ENCODE results near the gene RAMP1. TPM values are rescaled to one million over a fixed set of nuclear protein-coding genes. Genes with fewer than 3 reads are reported as not detected.

The RAMP1 gene
- polyA plus RNA-seq, 1 donor from 2014 or later: 25.5 TPM

GRCh38 chr2:237896507-237896892 lies 37.1 kb downstream of the RAMP1 start:
- no peaks in the 10 kb centered on the region for H3K36me3 ChIP-seq (ENCODE audit: insufficient read depth, low read length)
- H3K4me2 ChIP-seq (ENCODE audit: low read length): no peak overlapping the region
- H3F3A ChIP-seq (ENCODE audit: insufficient read depth, low read length, poor library complexity, severe bottlenecking): no peaks in the 10 kb centered on the region
- no peak overlapping the region for H3K4me3 ChIP-seq (ENCODE audit: low read length)
- no peaks in the 10 kb centered on the region for H3K27me3 ChIP-seq (ENCODE audit: insufficient read depth, low read depth, low read length)
- no peaks in the 10 kb centered on the region for H3K9me3 ChIP-seq (ENCODE audit: low read length)
- no peaks in the 10 kb centered on the region for H3K9me2 ChIP-seq (ENCODE audit: insufficient read depth, low read length)
- H2AFZ ChIP-seq (ENCODE audit: low read depth, low read length): no peak overlapping the region
- H3K27ac ChIP-seq (ENCODE audit: low read length): no peak overlapping the region
- no peak overlapping the region for H3K9ac ChIP-seq (ENCODE audit: low read length)
- no peaks in the 10 kb centered on the region for H4K20me1 ChIP-seq (ENCODE audit: insufficient read depth)
- TF ChIP-seq REST (IDR thresholded peaks at IDR 0.05; ENCODE audit: borderline replicate concordance): no peak
- TF ChIP-seq TAF1 (IDR thresholded peaks at IDR 0.05; ENCODE audit: low read depth): no peak
- no peak for TF ChIP-seq CTCF (IDR thresholded peaks at IDR 0.05; ENCODE audit: poor library complexity, severe bottlenecking)
- TF ChIP-seq EZH2 (IDR thresholded peaks at IDR 0.05; ENCODE audit: borderline replicate concordance, insufficient read depth, low read length, poor library complexity, severe bottlenecking): no peak
- no peak for TF ChIP-seq RAD21 (conservative IDR thresholded peaks at IDR 0.05)
- no peak for TF ChIP-seq MXI1 (conservative IDR thresholded peaks at IDR 0.05; ENCODE audit: poor library complexity, severe bottlenecking)
- no peak for TF ChIP-seq POLR2AphosphoS5 (IDR thresholded peaks at IDR 0.05)
- TF ChIP-seq SMC3 (conservative IDR thresholded peaks at IDR 0.05; ENCODE audit: poor library complexity): no peak
- TF ChIP-seq EP300 (conservative IDR thresholded peaks at IDR 0.05; ENCODE audit: poor library complexity, severe bottlenecking): no peak
- H3K79me2 ChIP-seq (replicated peaks; ENCODE audit: insufficient read depth, low read length): no peaks in the 10 kb centered on the region

GRCh38 chr2:237896956-237897355 lies 37.5 kb downstream of the RAMP1 start:
- no peak overlapping the region for H3K4me2 ChIP-seq (ENCODE audit: low read length)
- no peaks in the 10 kb centered on the region for H3K9me3 ChIP-seq (ENCODE audit: low read length)
- H4K20me1 ChIP-seq (ENCODE audit: insufficient read depth): no peaks in the 10 kb centered on the region
- no peak overlapping the region for H3K9ac ChIP-seq (ENCODE audit: low read length)
- H3K27ac ChIP-seq (ENCODE audit: low read length): no peak overlapping the region
- H3K79me2 ChIP-seq (replicated peaks; ENCODE audit: insufficient read depth, low read length): no peaks in the 10 kb centered on the region
- no peaks in the 10 kb centered on the region for H3K9me2 ChIP-seq (ENCODE audit: insufficient read depth, low read length)
- no peak overlapping the region for H3K4me3 ChIP-seq (ENCODE audit: low read length)
- TF ChIP-seq REST (IDR thresholded peaks at IDR 0.05; ENCODE audit: borderline replicate concordance) (no peak), POLR2AphosphoS5 (IDR thresholded peaks at IDR 0.05) (no peak), RAD21 (conservative IDR thresholded peaks at IDR 0.05) (no peak), EZH2 (IDR thresholded peaks at IDR 0.05; ENCODE audit: borderline replicate concordance, insufficient read depth, low read length, poor library complexity, severe bottlenecking) (no peak), MXI1 (conservative IDR thresholded peaks at IDR 0.05; ENCODE audit: poor library complexity, severe bottlenecking) (no peak), SMC3 (conservative IDR thresholded peaks at IDR 0.05; ENCODE audit: poor library complexity) (no peak), EP300 (conservative IDR thresholded peaks at IDR 0.05; ENCODE audit: poor library complexity, severe bottlenecking) (no peak), CTCF (IDR thresholded peaks at IDR 0.05; ENCODE audit: poor library complexity, severe bottlenecking) (no peak), TAF1 (IDR thresholded peaks at IDR 0.05; ENCODE audit: low read depth) (no peak)
- H3F3A ChIP-seq (ENCODE audit: insufficient read depth, low read length, poor library complexity, severe bottlenecking): no peaks in the 10 kb centered on the region
- no peaks in the 10 kb centered on the region for H3K36me3 ChIP-seq (ENCODE audit: insufficient read depth, low read length)
- H2AFZ ChIP-seq (ENCODE audit: low read depth, low read length): no peak overlapping the region
- H3K27me3 ChIP-seq (ENCODE audit: insufficient read depth, low read depth, low read length): no peaks in the 10 kb centered on the region
